HG03175 (cell line): ENCODE data around the gene VPS33A.
"Not testable (repeated sequence)": the region's sequence is repeated elsewhere in the genome, so short reads cannot be mapped to it uniquely, and the experiment has no call there.

Source experiments
- ATAC-seq: cut with Tn5 transposase; IDR thresholded peaks from one replicate; pipeline ENCODE4 v1.9.1; 2021; ENCODE audit warnings: mild to moderate bottlenecking, moderate library complexity; ENCODE audit not compliant: unreplicated experiment

The VPS33A gene

DNA sequence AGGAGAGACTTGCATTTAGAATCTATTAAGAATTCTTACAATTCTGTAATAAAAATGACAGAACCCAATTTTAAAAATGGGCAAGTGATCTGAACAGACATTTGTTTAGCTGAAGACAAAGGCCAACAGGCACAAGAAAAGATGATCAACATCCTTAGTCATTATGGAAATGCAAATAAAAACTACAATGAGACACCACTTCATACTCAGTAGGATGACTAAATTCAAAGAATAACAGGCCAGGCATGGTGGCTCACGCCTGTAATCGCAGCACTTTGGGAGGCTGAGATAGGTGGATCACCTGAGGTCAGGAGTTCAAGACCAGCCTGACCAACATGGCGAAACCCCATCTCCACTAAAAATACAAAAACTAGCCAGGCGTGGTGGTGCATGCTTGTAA lies 7.8 kb downstream of the VPS33A start:
- ATAC-seq = not testable (repeated sequence)

DNA sequence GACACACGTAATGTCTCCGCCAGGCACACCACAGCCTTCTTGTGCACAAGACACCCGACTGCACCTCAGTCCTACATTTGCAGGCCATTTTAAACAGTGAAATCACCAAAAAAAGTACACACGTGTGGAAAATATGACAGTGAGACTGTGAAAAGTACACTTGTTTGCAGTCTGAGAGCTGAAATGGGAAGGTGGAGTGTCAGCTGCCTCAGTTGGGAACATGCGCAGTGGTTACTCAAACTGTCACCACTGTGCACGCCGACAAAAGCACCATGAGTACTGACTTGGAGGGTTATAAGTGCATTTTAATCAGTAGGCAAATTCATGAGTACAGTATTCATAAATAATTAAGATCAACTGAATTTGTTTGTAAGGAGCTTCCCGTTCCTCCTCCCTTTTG lies 15.8 kb downstream of the VPS33A start:
- no peak for ATAC-seq

DNA sequence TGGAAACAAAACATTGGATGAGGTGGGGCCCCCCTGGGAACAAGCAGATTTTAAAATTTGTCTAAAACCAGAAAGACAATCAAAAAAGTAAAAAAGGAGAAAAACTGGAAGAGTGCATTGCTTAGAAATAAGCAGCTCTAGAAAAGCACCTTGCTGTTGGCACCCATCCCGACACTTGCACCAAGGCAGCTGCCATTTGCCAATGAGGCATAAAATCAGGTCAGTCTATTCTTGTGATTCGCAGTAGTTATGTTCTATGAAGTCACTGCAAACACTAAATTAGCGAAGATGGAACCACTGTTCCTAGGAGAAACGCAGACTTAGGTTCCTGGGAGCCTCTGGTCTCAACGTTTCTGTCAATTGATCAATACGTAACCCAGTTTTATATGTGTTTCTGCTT lies 16.2 kb downstream of the VPS33A start:
- no peak for ATAC-seq

DNA sequence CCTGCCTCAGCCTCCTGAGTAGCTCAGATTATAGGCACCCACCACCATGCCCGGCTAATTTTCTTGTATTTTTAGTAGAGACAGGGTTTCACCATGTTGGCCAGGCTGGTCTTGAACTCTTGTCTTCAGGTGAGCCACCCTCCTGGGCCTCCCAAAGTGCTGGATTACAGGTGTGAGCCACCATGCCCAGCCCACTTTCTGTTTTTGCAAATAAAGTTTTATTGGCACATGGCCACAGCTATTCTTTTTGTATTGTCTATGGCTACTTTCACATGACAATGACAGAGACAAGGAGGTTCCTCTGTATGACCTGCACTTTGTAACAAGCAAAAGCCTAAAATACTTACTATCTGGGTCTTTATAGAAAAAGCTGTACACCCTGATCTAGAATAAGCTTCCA lies 20.7 kb downstream of the VPS33A start:
- ATAC-seq = no peak

DNA sequence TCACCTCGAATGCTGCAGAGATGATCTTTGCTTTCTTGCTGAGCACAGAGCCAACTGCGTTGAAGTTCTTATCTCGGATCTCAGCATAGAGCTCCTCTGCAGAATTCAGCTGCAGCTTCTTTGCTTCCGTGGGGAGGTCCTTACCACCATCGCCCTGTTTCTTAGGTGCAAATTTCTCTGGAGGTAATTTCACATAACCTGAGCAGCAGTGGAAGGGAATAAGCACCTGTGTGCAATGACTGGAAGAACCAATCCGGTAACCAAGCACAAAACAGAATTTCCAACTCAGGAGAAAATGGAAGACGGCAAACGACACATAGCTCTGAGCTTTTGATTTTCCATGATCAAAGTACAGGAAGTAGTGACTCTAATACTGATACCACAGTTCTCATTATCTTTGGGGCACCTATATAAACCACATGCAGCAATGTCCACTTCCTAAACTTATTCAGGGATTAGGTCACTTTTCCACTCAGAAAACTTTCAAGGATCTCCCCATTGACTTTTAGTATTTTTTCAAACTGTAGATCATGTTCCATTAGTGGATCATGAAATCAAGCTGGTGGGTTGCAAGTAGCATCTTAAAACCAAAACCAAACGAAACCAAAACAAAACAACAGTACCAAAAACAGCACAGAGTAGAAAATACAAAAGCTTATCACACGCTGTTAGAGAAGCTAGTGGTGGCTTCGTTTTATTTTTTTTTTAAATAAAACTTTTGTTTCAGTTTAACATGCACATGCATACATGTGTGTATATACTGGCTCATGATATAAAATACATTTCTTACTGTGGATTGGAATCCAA lies 21.5 kb downstream of the VPS33A start:
- ATAC-seq = no peak

DNA sequence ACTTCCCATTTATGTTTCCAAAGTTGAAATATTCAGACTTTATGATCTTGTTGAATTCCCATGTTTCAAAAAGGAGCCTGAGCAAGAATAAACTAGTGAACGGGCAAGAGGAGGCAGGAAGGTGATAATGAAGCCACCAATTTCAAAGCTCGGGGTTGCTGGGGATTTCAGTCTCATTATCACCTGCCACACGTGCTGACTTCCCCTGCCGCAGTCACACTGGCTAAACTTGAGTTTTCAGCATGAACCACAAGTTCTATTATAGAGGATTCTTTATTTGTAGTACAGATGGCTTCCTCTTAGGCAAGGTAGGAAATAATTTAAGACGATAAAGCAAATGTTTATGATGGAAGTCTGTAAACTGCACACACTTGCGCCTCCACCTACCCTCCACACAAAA lies 22.3 kb downstream of the VPS33A start:
- no peak for ATAC-seq

DNA sequence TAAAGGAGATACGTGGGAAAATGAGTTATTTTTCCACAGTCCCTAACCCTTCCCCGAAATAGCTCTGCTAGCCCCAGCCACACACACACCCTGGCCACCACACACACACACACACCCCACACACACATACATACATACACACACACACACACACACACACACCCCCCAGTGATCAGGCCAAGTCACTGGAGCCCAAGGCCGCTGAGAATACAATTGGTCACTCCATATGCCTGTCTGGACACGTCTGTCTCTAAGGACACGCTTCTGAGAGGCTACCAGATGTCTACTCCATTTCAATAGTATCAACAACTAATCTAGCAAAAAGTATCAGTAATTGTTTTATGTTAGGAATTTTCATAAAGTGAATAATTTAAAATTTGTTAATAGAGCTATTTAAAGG lies 27.4 kb downstream of the VPS33A start:
- no peak for ATAC-seq

DNA sequence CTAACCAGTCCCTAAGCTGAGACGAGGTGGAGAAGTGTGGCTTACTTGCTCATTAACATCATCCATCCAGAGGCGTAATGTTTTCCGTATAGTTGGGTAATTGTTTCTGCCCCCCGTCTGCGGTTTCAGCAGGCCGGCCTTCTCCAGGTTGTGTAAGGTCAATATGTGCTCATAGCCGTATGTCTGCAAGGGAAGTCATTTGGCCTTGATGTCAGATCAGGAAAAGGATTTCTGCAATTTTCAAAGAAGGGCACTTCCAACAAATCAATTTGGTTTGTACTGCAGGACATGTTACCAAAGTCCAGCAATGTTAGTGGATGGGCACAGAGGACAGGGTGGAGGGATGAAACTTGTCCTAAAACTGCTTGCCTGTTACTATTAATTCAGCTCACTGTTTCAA lies 30.6 kb downstream of the VPS33A start:
- no peak for ATAC-seq

DNA sequence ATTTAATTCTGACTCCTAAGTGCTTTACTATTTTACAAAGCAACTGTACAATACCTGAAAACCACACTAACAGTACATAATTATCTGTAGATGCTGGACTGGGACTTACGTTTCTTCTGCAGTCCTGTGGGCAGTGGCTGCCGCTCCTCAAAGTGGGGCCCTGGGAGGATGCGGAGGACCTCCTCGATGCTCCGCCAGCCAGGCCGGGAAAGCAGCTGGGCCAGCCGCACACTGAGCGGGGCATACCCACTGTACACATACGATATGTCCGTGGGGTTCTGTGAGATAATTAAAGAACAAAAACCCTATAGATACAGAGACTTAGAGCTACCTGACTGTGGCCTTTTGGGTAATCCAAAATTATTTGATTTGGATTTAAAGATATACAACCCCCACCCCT lies 33.6 kb downstream of the VPS33A start:
- ATAC-seq = no peak

DNA sequence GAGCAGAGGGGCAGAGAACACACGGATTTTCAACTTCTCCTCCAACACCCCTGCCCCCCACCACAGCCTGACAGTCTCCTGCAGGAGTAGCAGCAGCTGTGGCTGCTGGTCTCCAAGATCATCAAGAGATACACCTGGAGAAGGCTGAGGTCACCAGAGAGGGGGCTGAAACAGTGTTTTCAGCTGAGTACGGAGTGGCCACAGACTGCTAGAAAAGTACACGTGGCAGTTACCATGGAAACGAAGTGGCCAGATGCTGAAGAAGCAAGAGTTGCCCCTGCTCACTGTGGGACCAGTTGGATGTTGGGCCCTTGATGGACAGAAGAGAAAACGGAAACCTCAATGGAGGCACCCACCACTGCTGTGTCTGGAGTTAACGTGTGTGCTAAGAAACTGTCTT lies 35.5 kb downstream of the VPS33A start:
- no peak for ATAC-seq

DNA sequence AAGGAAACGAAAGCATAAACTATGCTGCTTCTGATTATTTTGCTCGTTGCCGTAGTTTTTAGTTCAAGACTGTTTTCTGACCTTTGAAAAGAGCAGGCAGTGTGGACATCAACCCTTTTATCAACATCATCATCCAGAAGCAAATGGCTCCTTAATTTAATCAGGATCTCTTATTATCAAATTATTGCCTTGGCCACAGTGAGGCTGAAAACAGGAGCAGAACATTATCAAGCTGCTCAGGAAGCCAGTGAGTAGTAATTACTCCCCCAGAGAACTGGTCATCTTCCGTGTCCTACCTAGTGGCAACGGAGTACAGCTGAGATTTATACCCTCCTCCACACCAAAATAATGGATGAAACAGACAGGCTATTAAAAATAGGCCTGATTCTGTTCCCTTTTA lies 38.2 kb downstream of the VPS33A start:
- ATAC-seq = no peak

DNA sequence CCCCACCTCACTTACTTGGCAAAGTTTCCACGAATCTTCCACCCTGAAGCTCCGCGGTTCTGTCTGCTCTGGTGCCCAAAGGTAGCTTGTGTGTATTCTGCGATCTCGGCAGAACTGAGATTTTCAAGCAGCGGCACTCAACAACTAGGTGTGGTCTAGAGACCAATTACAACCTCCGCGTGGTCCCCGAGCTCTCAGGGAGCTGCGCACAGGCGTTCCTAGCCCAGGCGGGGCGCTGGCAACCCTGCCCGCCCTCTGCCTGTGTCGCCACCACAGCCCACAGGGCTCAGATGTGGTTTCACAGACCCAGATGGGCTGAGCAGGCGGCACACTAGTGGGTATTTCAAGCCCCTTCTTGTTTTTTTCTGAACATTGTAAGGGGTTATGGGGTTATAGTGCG lies 39.0 kb downstream of the VPS33A start:
- no peak for ATAC-seq

DNA sequence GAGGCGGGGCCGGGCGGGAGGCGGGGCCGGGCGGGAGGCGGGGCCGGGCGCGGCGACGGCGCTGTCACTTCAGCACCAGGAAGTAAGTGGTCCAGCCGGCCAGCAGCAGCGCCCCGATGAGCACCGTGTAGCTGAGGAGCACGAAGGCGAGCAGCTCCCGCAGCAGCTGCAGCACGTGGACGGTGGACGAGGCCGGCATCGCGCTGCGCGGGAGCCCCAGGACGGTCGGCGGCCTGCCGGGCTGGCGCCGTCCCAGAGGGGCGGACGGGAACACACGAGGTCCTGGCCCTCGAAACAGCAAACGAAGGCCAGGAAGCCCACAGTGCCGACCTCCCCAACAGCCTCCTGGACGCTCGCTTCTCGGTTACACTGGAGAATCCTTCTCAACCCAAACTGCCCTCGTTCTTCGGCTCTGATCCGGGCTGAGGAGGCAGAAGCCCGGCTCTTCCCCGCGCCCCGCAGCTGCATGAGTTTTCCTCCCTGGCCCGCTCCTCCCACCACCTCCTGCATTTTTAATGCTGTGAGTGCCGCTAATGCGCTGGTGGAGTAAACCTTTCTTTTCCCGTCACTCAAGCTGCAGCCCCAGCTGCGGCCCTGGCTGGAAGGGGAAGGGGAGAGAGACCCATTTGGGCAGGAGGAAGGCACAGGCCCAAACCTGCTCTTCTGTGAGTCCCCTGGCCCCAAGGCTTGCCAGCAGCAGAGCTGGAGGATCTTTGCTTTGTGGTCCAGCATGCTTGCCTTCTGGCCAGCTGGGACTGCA lies 39.7 kb downstream of the VPS33A start:
- no peak for ATAC-seq

DNA sequence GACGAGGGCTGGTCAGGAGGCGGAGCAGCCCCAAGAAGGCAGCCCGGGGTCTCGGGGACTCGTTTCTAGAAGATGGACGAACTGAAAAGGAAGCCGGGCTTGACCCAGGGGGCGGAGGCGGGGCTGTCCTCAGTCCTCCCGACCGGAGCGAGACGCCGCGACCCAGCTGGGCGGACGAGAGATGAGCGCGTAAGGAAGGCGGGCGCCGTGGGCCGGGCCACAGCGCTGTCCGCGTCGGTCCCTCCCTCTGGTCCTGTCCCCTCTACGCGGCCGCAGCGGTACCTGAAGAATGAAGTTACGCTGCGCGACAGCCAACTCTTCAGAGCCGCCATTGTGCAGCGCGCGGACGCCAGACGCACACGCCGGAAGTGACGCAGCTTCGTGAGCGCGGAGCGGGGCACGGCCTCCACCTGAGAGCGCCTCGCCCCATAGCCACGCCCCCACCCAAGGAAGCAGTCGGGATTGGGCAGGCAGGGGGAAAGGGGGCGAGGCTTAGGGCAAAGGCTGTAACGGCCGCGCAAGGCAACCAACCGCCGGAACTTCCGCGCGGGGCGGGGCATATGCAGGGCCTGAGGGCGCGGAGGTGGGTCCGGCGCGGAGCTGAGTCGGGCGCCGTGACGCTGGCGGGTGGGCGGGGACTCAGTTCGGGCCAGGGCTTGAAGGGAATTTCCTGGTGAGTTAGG lies 40.5 kb downstream of the VPS33A start, which contains the start of gene DIABLO:
DIABLO (minus strand) TSS at position 370 of the 683 bp plus-strand sequence; CDS start at position 332, 38 bp downstream.
- peak; percentile 90 for ATAC-seq

DNA sequence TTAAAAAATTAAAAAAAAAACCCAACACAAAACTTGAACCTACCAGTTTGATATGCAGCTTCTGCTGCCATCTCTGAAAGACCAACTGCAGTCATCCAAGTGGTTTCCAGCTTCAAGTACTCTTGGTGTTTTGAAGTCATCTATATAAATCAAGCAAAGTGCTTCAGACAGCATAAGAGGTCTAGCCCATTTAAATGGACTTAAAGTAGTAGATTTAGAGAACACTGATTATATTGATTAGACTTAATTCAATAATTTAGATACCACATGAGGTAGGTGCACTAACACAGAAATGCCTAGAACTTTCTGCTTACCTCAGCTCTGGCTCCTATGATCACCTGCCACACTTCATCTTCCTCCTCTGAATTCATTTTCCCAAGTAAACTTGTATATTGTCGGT lies 49.8 kb downstream of the VPS33A start:
- no peak for ATAC-seq

DNA sequence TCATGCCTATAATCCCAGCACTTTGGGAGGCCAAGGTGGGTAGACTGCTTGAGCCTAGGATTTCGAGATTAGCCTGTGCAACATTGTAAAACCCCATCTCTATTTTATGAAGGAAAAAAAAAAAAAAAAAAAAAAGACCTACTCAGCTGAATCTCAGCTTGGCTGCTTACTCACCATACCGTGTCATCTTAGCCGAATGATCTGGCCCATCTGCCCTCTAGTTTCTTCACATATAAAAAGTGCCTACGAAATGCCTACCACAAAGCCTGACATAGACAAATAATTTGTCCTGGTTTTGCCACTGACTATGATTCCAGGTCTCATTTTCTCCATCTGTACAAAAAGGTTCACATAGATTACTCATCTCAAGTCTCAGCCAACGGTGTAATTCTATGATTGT lies 50.5 kb downstream of the VPS33A start:
- no peak for ATAC-seq

DNA sequence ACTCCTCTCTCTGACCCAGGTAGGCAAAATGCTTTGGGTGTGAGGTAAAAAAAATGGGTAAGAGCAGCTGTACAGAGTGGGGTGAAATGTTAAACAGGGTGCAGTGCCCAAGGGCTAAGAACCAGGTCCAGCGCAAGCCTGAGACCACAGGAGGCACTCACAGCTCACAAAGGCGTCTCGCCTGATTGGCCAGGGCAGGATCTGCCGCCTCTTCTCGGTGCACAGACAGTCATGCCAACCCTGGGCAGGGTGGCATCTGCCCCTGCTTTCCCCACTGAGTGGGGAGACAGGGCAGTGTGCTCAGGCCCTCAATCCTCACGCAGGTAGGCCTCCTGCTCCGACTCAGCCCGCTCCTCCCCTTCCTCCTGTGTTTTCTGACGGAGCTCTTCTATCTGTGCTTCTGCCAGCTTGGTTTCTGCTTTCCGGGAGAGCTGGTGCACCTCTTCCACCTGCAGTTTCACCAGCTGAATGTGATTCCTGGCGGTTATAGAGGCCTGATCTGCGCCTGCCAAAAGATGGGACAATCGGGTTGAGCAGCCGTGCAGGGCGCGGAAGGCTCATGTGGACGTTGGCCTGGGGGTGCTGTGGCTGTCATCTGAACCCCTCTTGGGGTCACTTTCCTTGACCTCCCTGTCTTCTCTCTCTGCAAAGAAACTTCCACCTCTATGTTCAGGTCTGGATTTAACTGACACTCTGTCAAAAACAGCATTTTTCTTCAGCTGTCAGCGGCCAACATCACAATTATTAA lies 58.0 kb downstream of the VPS33A start:
- no peak for ATAC-seq

DNA sequence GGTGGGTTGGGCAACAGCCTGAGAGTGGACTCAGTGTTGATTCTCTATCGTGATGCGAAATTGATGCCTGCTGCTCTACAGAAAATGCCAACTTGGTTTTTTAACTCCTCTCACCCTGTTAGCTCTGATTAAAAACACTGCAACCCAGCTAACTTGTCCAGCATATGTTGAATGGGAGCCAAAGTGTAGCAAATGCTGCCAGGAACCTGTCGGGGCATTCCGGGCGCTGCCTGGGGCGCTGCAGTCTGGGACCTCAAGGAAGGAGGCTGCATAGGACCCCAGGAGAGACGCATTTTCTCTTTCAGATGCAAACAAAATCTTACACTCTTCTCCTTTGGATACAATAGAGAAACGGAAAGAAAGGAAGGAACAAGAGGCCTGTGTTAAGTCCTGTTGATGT lies 58.9 kb downstream of the VPS33A start:
- ATAC-seq = no peak

DNA sequence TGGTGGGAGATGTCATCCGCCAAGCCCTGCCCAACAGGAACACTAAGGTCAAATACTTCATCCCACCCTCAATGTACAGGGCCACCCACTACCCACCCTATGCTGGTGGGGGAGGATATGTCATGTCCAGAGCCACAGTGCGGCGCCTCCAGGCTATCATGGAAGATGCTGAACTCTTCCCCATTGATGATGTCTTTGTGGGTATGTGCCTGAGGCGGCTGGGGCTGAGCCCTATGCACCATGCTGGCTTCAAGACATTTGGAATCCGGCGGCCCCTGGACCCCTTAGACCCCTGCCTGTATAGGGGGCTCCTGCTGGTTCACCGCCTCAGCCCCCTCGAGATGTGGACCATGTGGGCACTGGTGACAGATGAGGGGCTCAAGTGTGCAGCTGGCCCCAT lies 59.3 kb downstream of the VPS33A start:
- no peak for ATAC-seq

DNA sequence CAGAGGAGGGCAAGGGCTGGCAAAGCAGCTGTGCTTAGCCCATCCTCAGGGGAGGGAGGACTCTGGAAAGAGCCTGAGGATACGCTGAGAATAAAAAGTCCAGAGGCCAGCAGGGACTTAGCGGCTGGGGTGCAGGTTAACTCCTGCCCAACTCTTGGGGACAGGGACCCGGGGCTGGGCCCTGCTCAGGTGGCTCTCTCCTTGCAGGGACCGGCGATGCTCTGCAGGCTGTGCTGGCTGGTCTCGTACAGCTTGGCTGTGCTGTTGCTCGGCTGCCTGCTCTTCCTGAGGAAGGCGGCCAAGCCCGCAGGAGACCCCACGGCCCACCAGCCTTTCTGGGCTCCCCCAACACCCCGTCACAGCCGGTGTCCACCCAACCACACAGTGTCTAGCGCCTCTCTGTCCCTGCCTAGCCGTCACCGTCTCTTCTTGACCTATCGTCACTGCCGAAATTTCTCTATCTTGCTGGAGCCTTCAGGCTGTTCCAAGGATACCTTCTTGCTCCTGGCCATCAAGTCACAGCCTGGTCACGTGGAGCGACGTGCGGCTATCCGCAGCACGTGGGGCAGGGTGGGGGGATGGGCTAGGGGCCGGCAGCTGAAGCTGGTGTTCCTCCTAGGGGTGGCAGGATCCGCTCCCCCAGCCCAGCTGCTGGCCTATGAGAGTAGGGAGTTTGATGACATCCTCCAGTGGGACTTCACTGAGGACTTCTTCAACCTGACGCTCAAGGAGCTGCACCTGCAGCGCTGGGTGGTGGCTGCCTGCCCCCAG lies 60.0 kb downstream of the VPS33A start:
- ATAC-seq = no peak
